ENCODE measurements around the gene SMPD1. TPM values are rescaled to one million over a fixed set of nuclear protein-coding genes. Genes with fewer than 3 reads are reported as not detected.

Gene SMPD1
- total RNA-seq, 1 donor from 2014 or later = 25.2 TPM

GRCh38 chr11:6393989-6394670 lies 3.9 kb downstream of the SMPD1 start:
- H3K9ac ChIP-seq (ENCODE audit: low read length) = no peak overlapping the region
- H3K79me2 ChIP-seq (ENCODE audit: insufficient read depth, low read length) = peaks cover 13% of the 10 kb centered on the region
- peaks cover 11% of the 10 kb centered on the region for H3K4me1 ChIP-seq (ENCODE audit: insufficient read depth, low read length)
- Mint-ChIP-seq H3K4me1 (ENCODE audit: low read depth, unreplicated experiment) (peaks cover 14% of the 10 kb centered on the region), H3K4me3 (ENCODE audit: unreplicated experiment) (no peak overlapping the region), H3K36me3 (ENCODE audit: low read depth, unreplicated experiment) (peaks cover 17% of the 10 kb centered on the region), H3K27me3 (ENCODE audit: low read depth, unreplicated experiment) (no peaks in the 10 kb centered on the region), H3K27ac (ENCODE audit: unreplicated experiment) (no peak overlapping the region), H3K9me3 (ENCODE audit: unreplicated experiment) (no peaks in the 10 kb centered on the region)
- FAIRE-seq = no peak
- H3K4me2 ChIP-seq (ENCODE audit: low read length) = no peak overlapping the region
- no peaks in the 10 kb centered on the region for H3K9me3 ChIP-seq (ENCODE audit: insufficient read depth, low read depth, low read length)
- peaks cover 13% of the 10 kb centered on the region for H4K20me1 ChIP-seq (ENCODE audit: insufficient read depth, low read length)
- no peaks in the 10 kb centered on the region for H3K27me3 ChIP-seq (ENCODE audit: insufficient read depth, low read length)
- DNase-seq (ENCODE audit: low read depth) = no peak
- no peak overlapping the region for H2AFZ ChIP-seq (ENCODE audit: low read depth, low read length)
- H3K36me3 ChIP-seq (ENCODE audit: insufficient read depth, low read length) = no peaks in the 10 kb centered on the region
- TF ChIP-seq CTCF (IDR thresholded peaks at IDR 0.05; ENCODE audit: insufficient read depth, low read depth, low read length) (no peak), EZH2 (IDR thresholded peaks at IDR 0.05; ENCODE audit: insufficient read depth, low read length) (no peak)
- H3K4me3 ChIP-seq (ENCODE audit: insufficient read depth, low read depth, low read length) = no peak overlapping the region
- no peak overlapping the region for H3K27ac ChIP-seq (ENCODE audit: low read depth, low read length)

GRCh38 chr11:6395470-6396060 lies 5.3 kb downstream of the SMPD1 start:
- no peak for TF ChIP-seq CTCF (IDR thresholded peaks at IDR 0.05; ENCODE audit: insufficient read depth, low read depth, low read length)
- TF ChIP-seq EZH2 (IDR thresholded peaks at IDR 0.05; ENCODE audit: insufficient read depth, low read length) = no peak
- Mint-ChIP-seq H3K27ac (ENCODE audit: unreplicated experiment) (no peak overlapping the region), H3K4me1 (ENCODE audit: low read depth, unreplicated experiment) (peaks cover 11% of the 10 kb centered on the region), H3K4me3 (ENCODE audit: unreplicated experiment) (no peak overlapping the region), H3K9me3 (ENCODE audit: unreplicated experiment) (no peaks in the 10 kb centered on the region), H3K27me3 (ENCODE audit: low read depth, unreplicated experiment) (no peaks in the 10 kb centered on the region), H3K36me3 (ENCODE audit: low read depth, unreplicated experiment) (peaks cover 24% of the 10 kb centered on the region)
- Histone ChIP-seq H3K79me2 (ENCODE audit: insufficient read depth, low read length) (peaks cover 13% of the 10 kb centered on the region), H3K9ac (ENCODE audit: low read length) (no peak overlapping the region), H3K27ac (ENCODE audit: low read depth, low read length) (no peak overlapping the region), H3K4me3 (ENCODE audit: insufficient read depth, low read depth, low read length) (no peak overlapping the region), H3K4me2 (ENCODE audit: low read length) (no peak overlapping the region), H3K27me3 (ENCODE audit: insufficient read depth, low read length) (no peaks in the 10 kb centered on the region), H2AFZ (ENCODE audit: low read depth, low read length) (no peak overlapping the region), H3K9me3 (ENCODE audit: insufficient read depth, low read depth, low read length) (no peaks in the 10 kb centered on the region), H4K20me1 (ENCODE audit: insufficient read depth, low read length) (peaks cover 13% of the 10 kb centered on the region), H3K36me3 (ENCODE audit: insufficient read depth, low read length) (no peaks in the 10 kb centered on the region), H3K4me1 (ENCODE audit: insufficient read depth, low read length) (peaks cover 11% of the 10 kb centered on the region)
- DNase-seq (ENCODE audit: low read depth) = no peak
- FAIRE-seq = no peak

- peaks cover 6% of the 10 kb centered on the region for H4K20me1 ChIP-seq (ENCODE audit: insufficient read depth, low read length)
- peak overlapping the region; percentile 5 for H3K4me2 ChIP-seq (ENCODE audit: low read length)
- DNase-seq (ENCODE audit: low read depth) (no peak), FAIRE-seq (no peak)
- H3K79me2 ChIP-seq (ENCODE audit: insufficient read depth, low read length) = no peaks in the 10 kb centered on the region
- H3K9ac ChIP-seq (ENCODE audit: low read length) = no peak overlapping the region
- H3K4me1 ChIP-seq (ENCODE audit: insufficient read depth, low read length) = peaks cover 3% of the 10 kb centered on the region
- peaks cover 27% of the 10 kb centered on the region for H3K36me3 Mint-ChIP-seq (ENCODE audit: low read depth, unreplicated experiment)
- H3K9me3 ChIP-seq (ENCODE audit: insufficient read depth, low read depth, low read length) = no peaks in the 10 kb centered on the region
- peaks cover 11% of the 10 kb centered on the region for H3K4me1 Mint-ChIP-seq (ENCODE audit: low read depth, unreplicated experiment)
- no peak for TF ChIP-seq EZH2 (IDR thresholded peaks at IDR 0.05; ENCODE audit: insufficient read depth, low read length)
- TF ChIP-seq CTCF (IDR thresholded peaks at IDR 0.05; ENCODE audit: insufficient read depth, low read depth, low read length) = no peak
- H3K9me3 Mint-ChIP-seq (ENCODE audit: unreplicated experiment) = no peaks in the 10 kb centered on the region
- no peaks in the 10 kb centered on the region for H3K27me3 Mint-ChIP-seq (ENCODE audit: low read depth, unreplicated experiment)
- no peak overlapping the region for H3K27ac Mint-ChIP-seq (ENCODE audit: unreplicated experiment)
- H3K4me3 ChIP-seq (ENCODE audit: insufficient read depth, low read depth, low read length) = no peak overlapping the region
- no peak overlapping the region for H2AFZ ChIP-seq (ENCODE audit: low read depth, low read length)
- H3K27me3 ChIP-seq (ENCODE audit: insufficient read depth, low read length) = no peaks in the 10 kb centered on the region
- H3K27ac ChIP-seq (ENCODE audit: low read depth, low read length) = no peak overlapping the region
- H3K4me3 Mint-ChIP-seq (ENCODE audit: unreplicated experiment) = no peak overlapping the region
- H3K36me3 ChIP-seq (ENCODE audit: insufficient read depth, low read length) = no peaks in the 10 kb centered on the region
Observed at GRCh38 chr11:6397156-6397555, 6.9 kb downstream of the SMPD1 start.
